Right forelimb (tissue), 1 donor: ENCODE results near the gene LCMT1.
A peak's percentile ranks its signal among the peaks of the same experiment; 100 is the strongest.
"Not testable (repeated sequence)": the region's sequence is repeated elsewhere in the genome, so short reads cannot be mapped to it uniquely, and the experiment has no call there.

Experiments
- DNase-seq: peaks from one replicate; pipeline ENCODE4 v3.0.0-alpha.2; 2018

The LCMT1 gene

GRCh38 chr16:25095636-25096035, 15.9 kb upstream of the LCMT1 start:
- DNase-seq, result no peak

- DNase-seq, result no peak
Measured at GRCh38 chr16:25097276-25097975, 14.1 kb upstream of the LCMT1 start.

GRCh38 chr16:25100511-25100910, 11.0 kb upstream of the LCMT1 start:
- no peak for DNase-seq

GRCh38 chr16:25106567-25107465, 4.7 kb upstream of the LCMT1 start:
- peak; percentile 96 for DNase-seq

- DNase-seq, result no peak
Measured at GRCh38 chr16:25107466-25107792, 4.1 kb upstream of the LCMT1 start.

GRCh38 chr16:25108054-25108453, 3.5 kb upstream of the LCMT1 start:
- DNase-seq, result no peak

GRCh38 chr16:25109643-25110042, 1.9 kb upstream of the LCMT1 start:
- no peak for DNase-seq

- no peak for DNase-seq
Measured at GRCh38 chr16:25110387-25110947, 1.1 kb upstream of the LCMT1 start.

- DNase-seq, result no peak
Measured at GRCh38 chr16:25114121-25114520, 2.6 kb downstream of the LCMT1 start.

GRCh38 chr16:25118851-25119578, 7.5 kb downstream of the LCMT1 start:
- no peak for DNase-seq

- no peak for DNase-seq
Measured at GRCh38 chr16:25121824-25122600, 10.5 kb downstream of the LCMT1 start.

- DNase-seq, result no peak
Measured at GRCh38 chr16:25124503-25124902, 13.0 kb downstream of the LCMT1 start.

- not testable (repeated sequence) for DNase-seq
Measured at GRCh38 chr16:25126086-25126666, 14.6 kb downstream of the LCMT1 start.

- DNase-seq, result no peak
Measured at GRCh38 chr16:25126820-25127232, 15.3 kb downstream of the LCMT1 start.

- DNase-seq, result not testable (repeated sequence)
Measured at GRCh38 chr16:25132751-25133150, 21.2 kb downstream of the LCMT1 start.

- DNase-seq, result no peak
Measured at GRCh38 chr16:25134166-25134700, 22.7 kb downstream of the LCMT1 start.

GRCh38 chr16:25135254-25135878, 23.8 kb downstream of the LCMT1 start:
- DNase-seq, result no peak

- no peak for DNase-seq
Measured at GRCh38 chr16:25138130-25138529, 26.6 kb downstream of the LCMT1 start.

- no peak for DNase-seq
Measured at GRCh38 chr16:25140459-25140858, 28.9 kb downstream of the LCMT1 start.

- DNase-seq, result no peak
Measured at GRCh38 chr16:25141648-25142047, 30.1 kb downstream of the LCMT1 start.

- DNase-seq, result no peak
Measured at GRCh38 chr16:25143928-25144327, 32.4 kb downstream of the LCMT1 start.
